ENCODE measurements around the gene CMC2. TPM values are rescaled to one million over a fixed set of nuclear protein-coding genes. Genes with fewer than 3 reads are reported as not detected.
A peak's percentile ranks its signal among the peaks of the same experiment; 100 is the strongest.

CMC2 gene
- total and polyA plus RNA-seq, 2 of the 13 experiments (the other 11 are each of a cell fraction or from before 2014, with no cell fraction given) = 116 to 129 TPM

GRCh38 chr16:81035975-81036750, 29.5 kb upstream of the CMC2 start (continued):
- no peak for TF ChIP-seq NFE2L1 (CRISPR knock-in tag; IDR thresholded peaks at IDR 0.05; ENCODE audit: borderline replicate concordance)

GRCh38 chr16:81035398-81035974, 28.8 kb upstream of the CMC2 start, which contains the start of gene ATMIN:
TSS of gene ATMIN (plus strand) at chr16:81035842. CDS start at chr16:81035871, 29 bp downstream.
- 34% methylated on average over 9 of the region's 54 CpGs for WGBS (ENCODE audit: low lambda C conversion rate)
- POLR2A ChIA-PET = interaction anchor here (0.6 to 2.2 kb wide), 3 partner anchors 42 to 163 kb away, joined by 3 to 21 read pairs (median 5); partner anchors contain the start of gene C16orf46
- TF ChIP-seq KLF16 (CRISPR knock-in tag; IDR thresholded peaks at IDR 0.05) = peak in 1 of 2 experiments; percentile 61; a peak in 1 of 4 replicates
- peak; percentile 84 for TF ChIP-seq KDM2A (CRISPR knock-in tag; IDR thresholded peaks at IDR 0.05; ENCODE audit: borderline replicate concordance, low read depth)
- peak; percentile 42; the same call in 1 of the 2 replicates for TF ChIP-seq BHLHE40 (IDR thresholded peaks at IDR 0.05; ENCODE audit: low read length)
- 0 out of 2 replicates have a peak, but pooled peaks have one; percentile 29 for TF ChIP-seq PRMT3 (CRISPR knock-in tag; IDR thresholded peaks at IDR 0.05; ENCODE audit: borderline replicate concordance, low read depth)
- no peak for TF ChIP-seq NRL (CRISPR knock-in tag; IDR thresholded peaks at IDR 0.05; ENCODE audit: borderline replicate concordance)
- TF ChIP-seq NFYB (CRISPR knock-in tag; IDR thresholded peaks at IDR 0.05) = no peak
- TF ChIP-seq PRPF4 (IDR thresholded peaks at IDR 0.05; ENCODE audit: low read depth, low read length, poor library complexity, severe bottlenecking) = no peak
- TF ChIP-seq ZNF598 (CRISPR knock-in tag; IDR thresholded peaks at IDR 0.05; ENCODE audit: borderline replicate concordance) = no peak
- no peak for TF ChIP-seq HMGA1 (CRISPR knock-in tag; conservative IDR thresholded peaks at IDR 0.05)
- TF ChIP-seq ZBTB38 (CRISPR knock-in tag; IDR thresholded peaks at IDR 0.05) = no peak
- 0 out of 2 replicates have a peak, but pooled peaks have one; percentile 11 for TF ChIP-seq ZNF766 (CRISPR knock-in tag; IDR thresholded peaks at IDR 0.05; ENCODE audit: borderline replicate concordance)
- no peak for TF ChIP-seq RBM39 (IDR thresholded peaks at IDR 0.05; ENCODE audit: low read depth, low read length, poor library complexity, severe bottlenecking)
- no peak for TF ChIP-seq STAT5B (CRISPR knock-in tag; IDR thresholded peaks at IDR 0.05)
- TF ChIP-seq RFX5 (IDR thresholded peaks at IDR 0.05; ENCODE audit: low read depth, low read length) = no peak
- TF ChIP-seq ZSCAN31 (CRISPR knock-in tag; IDR thresholded peaks at IDR 0.05; ENCODE audit: low read depth) = peak; percentile 63; the same call in 1 of the 2 replicates
- TF ChIP-seq KAT8 (CRISPR knock-in tag; IDR thresholded peaks at IDR 0.05) = 0 out of 2 replicates have a peak, but pooled peaks have one; percentile 33
- TF ChIP-seq SPEN (CRISPR knock-in tag; IDR thresholded peaks at IDR 0.05; ENCODE audit: low read depth) = peak; percentile 78
- TF ChIP-seq ERF (CRISPR knock-in tag; IDR thresholded peaks at IDR 0.05) = peak; percentile 75
- peak; percentile 45; the same call in 1 of the 2 replicates for TF ChIP-seq NR2C2 (CRISPR knock-in tag; IDR thresholded peaks at IDR 0.05; ENCODE audit: borderline replicate concordance)

More at GRCh38 chr16:81035398-81035974, 28.8 kb upstream of the CMC2 start, which contains the start of gene ATMIN:
- Histone ChIP-seq H4K20me1 (ENCODE audit: insufficient read depth, low read length) (peaks cover 2% of the 10 kb centered on the region; the same call in 1 of the 2 replicates), H3K4me3 (replicated peaks in 1 of 3; ENCODE audit: insufficient read depth in 1 of 3, low read depth in 2 of 3, low read length in 3 of 3) (peak within 1 kb of the TSS; percentile 87 to 93 (median 87)), H2AFZ (ENCODE audit: low read length) (no peak within 1 kb of the TSS), H3K27me3 (ENCODE audit: control insufficient read depth in 1 of 2, insufficient read depth in 2 of 2, low read length in 2 of 2) (no peaks in the 10 kb centered on the region; a peak in 1 of 5 replicates), H3K4me1 (ENCODE audit: insufficient read depth, low read length) (peaks cover 22% of the 10 kb centered on the region), H3K9ac (ENCODE audit: insufficient read depth, low read depth, low read length) (peak within 1 kb of the TSS; percentile 87), H3K4me2 (ENCODE audit: low read depth, low read length) (peak within 1 kb of the TSS; percentile 85), H3K79me2 (ENCODE audit: insufficient read depth, low read length) (peaks cover 35% of the 10 kb centered on the region), H3K27ac (ENCODE audit: extremely low read length, insufficient read depth, low read length) (peak within 1 kb of the TSS; percentile 60), H3K9me3 (ENCODE audit: low read length) (no peaks in the 10 kb centered on the region; the same call in 1 of the 2 replicates), H3K36me3 (replicated peaks in 1 of 2; ENCODE audit: control insufficient read depth in 1 of 2, insufficient read depth in 2 of 2, low read length in 2 of 2) (peaks cover 0 to 8% of the 10 kb centered on the region in 2 experiments; a peak in 3 of 5 replicates)
- ATAC-seq (peak; percentile 91), FAIRE-seq (peak; percentile 49), DNase-seq (ENCODE audit: low spot score) (peak; percentile 83)
- intact Hi-C loops (cut with micrococcal nuclease; ENCODE audit: unreplicated experiment) (loop anchor here (1.0 to 10.0 kb wide), 6 partner anchors 31 to 702 kb away; partner anchors contain the start of genes C16orf46 and GCSH), in situ Hi-C loops (cut with HindIII; ENCODE audit: extremely low pct_ligation_motif_present, low pct_unique_long_range_greater_than_20kb) (loop anchor here (25.0 kb wide), 1 partner anchor 702 kb away; no protein-coding TSS in a partner anchor)
- BruUV-seq (replicated peaks) = no TSS peak
- CTCF ChIA-PET (ENCODE audit: low intra/inter-chr PET ratio, low total read pairs) = interaction anchor here (1.3 to 3.7 kb wide), 7 partner anchors 30 to 703 kb away, joined by 5 to 26 read pairs (median 12); partner anchors contain the start of genes C16orf46, CENPN and CMC2
